ENCODE measurements around the gene IFNAR1.
"Not testable (repeated sequence)": the region's sequence is repeated elsewhere in the genome, so short reads cannot be mapped to it uniquely, and the experiment has no call there.

Gene IFNAR1

DNA sequence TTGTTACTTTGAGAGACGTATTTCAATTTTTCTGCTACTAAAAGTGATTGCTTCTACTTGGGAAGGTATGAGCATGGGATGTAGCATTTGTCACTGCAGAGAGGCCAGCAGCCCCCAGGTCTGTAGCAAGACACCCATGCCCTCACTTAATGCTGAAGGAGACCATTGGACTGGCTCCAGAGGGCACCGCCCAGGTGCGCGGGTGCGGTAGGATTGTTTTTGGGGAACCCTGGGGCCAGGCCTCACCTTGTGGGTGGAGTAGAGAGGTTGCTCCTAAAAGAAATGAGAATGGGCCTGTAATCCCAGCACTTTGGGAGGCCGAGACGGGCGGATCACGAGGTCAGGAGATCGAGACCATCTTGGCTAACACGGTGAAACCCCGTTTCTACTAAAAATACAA, 47.8 kb downstream of the IFNAR1 start:
- DNase-seq (ENCODE audit: low read depth, low spot score): no peak
- no peak overlapping the region for H3K27ac ChIP-seq

GRCh38 chr21:33373451-33373850, 48.7 kb downstream of the IFNAR1 start:
- DNase-seq (ENCODE audit: low read depth, low spot score): no peak
- H3K27ac ChIP-seq: peak overlapping the region; percentile 2

- H3K27ac ChIP-seq: peak overlapping the region; percentile 2
- DNase-seq (ENCODE audit: low read depth, low spot score): no peak
These were observed 49.3 kb downstream of the IFNAR1 start for GRCh38 chr21:33374080-33374449.

DNA sequence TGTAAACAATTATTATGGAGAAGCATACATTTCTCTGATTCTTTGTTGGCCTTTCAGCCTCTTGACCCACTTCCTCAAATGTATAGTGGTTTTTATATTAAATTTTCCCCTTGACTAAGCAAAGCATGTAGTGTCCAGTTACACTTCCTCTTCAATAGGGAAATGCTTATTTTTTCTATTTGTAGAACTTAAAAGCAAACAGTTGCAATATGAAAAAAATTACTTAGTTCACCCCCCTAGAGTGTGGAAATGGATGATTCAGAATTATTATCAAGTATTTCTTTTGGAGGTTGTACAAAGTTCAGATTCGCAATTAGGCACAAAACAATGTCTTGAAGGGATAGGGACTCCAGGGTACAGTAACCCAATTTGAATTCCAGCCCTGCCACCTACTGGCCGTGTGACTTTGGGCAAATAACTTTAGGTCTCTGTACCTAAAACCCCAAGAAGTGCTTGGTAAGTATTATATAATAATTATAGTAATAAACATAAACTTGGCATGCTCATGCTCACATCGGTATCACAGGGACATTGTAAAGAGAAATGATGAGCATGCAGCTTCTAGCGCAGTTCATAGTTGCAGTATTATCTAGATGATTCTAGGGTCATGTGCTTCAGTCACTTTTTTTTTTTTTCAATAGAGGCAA, 49.8 kb downstream of the IFNAR1 start:
- H3K27ac ChIP-seq: peak overlapping the region; percentile 2
- DNase-seq (ENCODE audit: low read depth, low spot score): no peak

GRCh38 chr21:33375101-33375644, 50.4 kb downstream of the IFNAR1 start:
- DNase-seq (ENCODE audit: low read depth, low spot score): no peak
- H3K27ac ChIP-seq: no peak overlapping the region

GRCh38 chr21:33377221-33377920, 52.6 kb downstream of the IFNAR1 start:
- H3K27ac ChIP-seq: no peak overlapping the region
- no peak for DNase-seq (ENCODE audit: low read depth, low spot score)

- H3K27ac ChIP-seq: no peak overlapping the region
- no peak for DNase-seq (ENCODE audit: low read depth, low spot score)
These were observed 53.3 kb downstream of the IFNAR1 start for GRCh38 chr21:33378081-33378480.

- H3K27ac ChIP-seq: peak overlapping the region; percentile 100
- DNase-seq (ENCODE audit: low read depth, low spot score): peak; percentile 91
These were observed 55.2 kb downstream of the IFNAR1 start for GRCh38 chr21:33379934-33380333.

GRCh38 chr21:33380483-33380998, 55.8 kb downstream of the IFNAR1 start:
- DNase-seq (ENCODE audit: low read depth, low spot score): peak; percentile 94
- peak overlapping the region; percentile 100 for H3K27ac ChIP-seq

DNA sequence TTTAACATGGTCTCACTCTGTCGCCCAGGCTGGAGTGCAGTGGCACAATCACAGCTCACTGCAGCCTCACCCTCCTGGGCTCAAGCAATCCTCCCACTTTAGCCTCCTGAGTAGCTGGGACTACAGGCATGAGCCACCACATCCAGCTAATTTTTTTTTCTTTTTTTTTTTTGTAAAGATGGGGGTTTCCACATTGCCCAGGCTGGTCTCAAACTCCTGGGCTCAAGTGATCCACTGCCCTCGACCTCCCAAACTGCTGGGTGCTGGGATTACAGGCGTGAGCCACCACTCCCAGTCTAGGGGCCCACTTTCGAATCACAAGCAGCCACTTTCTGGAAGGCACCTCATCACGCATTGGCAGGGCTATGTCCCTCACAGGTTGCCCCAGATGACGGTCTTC, 56.6 kb downstream of the IFNAR1 start:
- DNase-seq (ENCODE audit: low read depth, low spot score): not testable (repeated sequence)
- peak overlapping the region; percentile 100 for H3K27ac ChIP-seq

- H3K27ac ChIP-seq: peak overlapping the region; percentile 100
These were observed 58.5 kb downstream of the IFNAR1 start for GRCh38 chr21:33383056-33383888.

GRCh38 chr21:33384841-33385331, 60.1 kb downstream of the IFNAR1 start:
- DNase-seq (ENCODE audit: low read depth, low spot score): no peak
- no peak overlapping the region for H3K27ac ChIP-seq

More at GRCh38 chr21:33383056-33383888, 58.5 kb downstream of the IFNAR1 start:
- DNase-seq (ENCODE audit: low read depth, low spot score): peak; percentile 90

DNA sequence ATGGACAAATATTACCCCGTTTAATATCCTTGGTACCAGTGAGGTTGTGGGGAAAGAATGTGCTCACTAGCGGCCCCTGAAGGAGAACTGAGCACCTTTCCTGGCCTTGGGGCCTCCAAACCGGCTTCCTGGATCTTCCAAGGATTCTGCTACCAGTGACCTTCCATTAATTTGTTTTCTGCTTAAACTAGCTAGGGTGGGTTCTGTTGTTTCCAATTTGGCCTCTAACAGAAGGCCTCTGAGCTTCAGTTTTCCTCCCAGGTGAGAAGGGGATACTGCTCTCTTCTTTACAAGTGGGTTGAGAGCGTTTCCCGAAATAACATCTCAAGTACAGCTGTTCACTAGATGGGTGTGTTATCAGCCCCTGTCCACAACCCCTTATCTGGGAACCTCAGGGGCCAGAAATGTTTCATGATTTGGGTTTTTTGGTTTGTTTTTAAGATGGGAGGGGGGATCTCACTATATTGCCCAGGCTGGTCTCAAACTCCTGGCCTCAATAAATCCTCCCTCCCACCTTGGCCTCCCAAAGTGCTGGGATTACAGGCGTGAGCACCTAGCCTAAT, 61.5 kb downstream of the IFNAR1 start:
- DNase-seq (ENCODE audit: low read depth, low spot score): no peak

GRCh38 chr21:33387294-33387693, 62.5 kb downstream of the IFNAR1 start:
- H3K27ac ChIP-seq: no peak overlapping the region
- DNase-seq (ENCODE audit: low read depth, low spot score): no peak

More for the DNA sequence above, 61.5 kb downstream of the IFNAR1 start:
- H3K27ac ChIP-seq: no peak overlapping the region

GRCh38 chr21:33388188-33388587, 63.4 kb downstream of the IFNAR1 start:
- no peak for DNase-seq (ENCODE audit: low read depth, low spot score)
- no peak overlapping the region for H3K27ac ChIP-seq

DNA sequence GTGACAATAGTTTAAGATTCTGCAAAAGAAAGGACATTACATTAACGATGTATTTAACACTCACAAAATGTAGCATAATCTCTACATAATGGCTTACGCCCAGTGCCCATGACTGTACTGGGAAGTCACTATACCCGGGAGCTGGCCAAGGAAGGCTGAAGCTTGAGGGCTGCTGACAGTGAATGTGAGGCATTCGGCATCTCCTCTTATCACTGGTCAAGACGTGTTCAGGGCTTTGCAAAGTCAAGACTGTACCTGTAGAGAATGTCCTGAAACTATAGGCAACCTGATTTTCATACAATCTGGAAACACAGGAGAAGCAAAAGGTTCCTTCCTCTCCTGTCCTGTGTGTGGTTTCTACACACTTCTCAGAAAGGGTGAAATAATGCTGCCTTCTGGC, 65.7 kb downstream of the IFNAR1 start:
- DNase-seq (ENCODE audit: low read depth, low spot score): peak; percentile 60
- H3K27ac ChIP-seq: peak overlapping the region; percentile 71

GRCh38 chr21:33391656-33392055, 66.9 kb downstream of the IFNAR1 start:
- H3K27ac ChIP-seq: no peak overlapping the region
- no peak for DNase-seq (ENCODE audit: low read depth, low spot score)

GRCh38 chr21:33392284-33392985, 67.7 kb downstream of the IFNAR1 start:
- no peak overlapping the region for H3K27ac ChIP-seq
- DNase-seq (ENCODE audit: low read depth, low spot score): no peak

DNA sequence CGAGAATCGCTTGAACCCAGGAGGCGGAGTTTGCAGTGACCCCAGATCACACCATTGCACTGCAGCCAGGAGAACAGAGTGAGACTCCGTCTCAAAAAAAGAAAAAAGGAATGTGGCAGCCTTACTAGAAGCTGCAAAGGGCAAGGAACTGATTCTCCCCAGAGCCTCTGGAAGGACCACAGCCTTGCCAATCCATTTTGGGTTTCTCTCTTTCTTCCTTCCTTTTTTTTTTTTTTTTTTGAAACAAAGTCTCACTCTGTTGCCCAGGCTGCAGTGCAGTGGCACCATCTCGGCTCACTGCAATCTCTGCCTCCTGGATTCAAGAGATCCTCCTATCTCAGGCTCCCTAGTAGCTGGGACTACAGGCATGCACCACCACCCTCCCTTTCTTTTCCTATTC, 68.6 kb downstream of the IFNAR1 start:
- DNase-seq (ENCODE audit: low read depth, low spot score): no peak
- H3K27ac ChIP-seq: no peak overlapping the region
